ENCODE measurements around the gene PHOX2B. TPM values are rescaled to one million over a fixed set of nuclear protein-coding genes. Genes with fewer than 3 reads are reported as not detected.

Gene PHOX2B
- total and polyA plus RNA-seq, 2 of the 13 experiments (the other 11 are each of a cell fraction or from before 2014, with no cell fraction given): not detected

- H3K4me3 ChIP-seq (replicated peaks in 1 of 3; ENCODE audit: insufficient read depth in 1 of 3, low read depth in 2 of 3, low read length in 3 of 3): no peak overlapping the region
- no peak overlapping the region for H2AFZ ChIP-seq (ENCODE audit: low read length)
- ChIA-PET CTCF (ENCODE audit: low intra/inter-chr PET ratio, low total read pairs) (no interaction called here), POLR2A (no interaction called here)
- no peaks in the 10 kb centered on the region for H3K79me2 ChIP-seq (ENCODE audit: insufficient read depth, low read length)
- no peaks in the 10 kb centered on the region for H3K4me1 ChIP-seq (ENCODE audit: insufficient read depth, low read length)
- H3K9ac ChIP-seq (ENCODE audit: insufficient read depth, low read depth, low read length): no peak overlapping the region
- no peak for DNase-seq (ENCODE audit: low spot score)
- no peaks in the 10 kb centered on the region for H4K20me1 ChIP-seq (ENCODE audit: insufficient read depth, low read length)
- intact Hi-C loops (cut with micrococcal nuclease; ENCODE audit: unreplicated experiment) (loop anchor here (5.0 kb wide), 1 partner anchor 466 kb away; no protein-coding TSS in a partner anchor), in situ Hi-C loops (cut with HindIII; ENCODE audit: extremely low pct_ligation_motif_present, low pct_unique_long_range_greater_than_20kb) (no loop called here)
- BruUV-seq (replicated peaks): no TSS peak
- H3K36me3 ChIP-seq (replicated peaks in 1 of 2; ENCODE audit: control insufficient read depth in 1 of 2, insufficient read depth in 2 of 2, low read length in 2 of 2): no peaks in the 10 kb centered on the region
- peaks cover 3 to 61% of the 10 kb centered on the region in 2 experiments; a peak in 4 of 5 replicates for H3K27me3 ChIP-seq (ENCODE audit: control insufficient read depth in 1 of 2, insufficient read depth in 2 of 2, low read length in 2 of 2)
- ATAC-seq: no peak
- H3K27ac ChIP-seq (ENCODE audit: extremely low read length, insufficient read depth, low read length): no peak overlapping the region
- WGBS (ENCODE audit: low lambda C conversion rate): 9% methylated on average over 21 of the region's 21 CpGs
- no peak for FAIRE-seq
- H3K9me3 ChIP-seq (ENCODE audit: low read length): no peaks in the 10 kb centered on the region
- H3K4me2 ChIP-seq (ENCODE audit: low read depth, low read length): no peak overlapping the region
- TF ChIP-seq ZNF83 (CRISPR knock-in tag; IDR thresholded peaks at IDR 0.05; ENCODE audit: borderline replicate concordance): no peak
- 0 out of 2 replicates have a peak, but pooled peaks have one; percentile 51 for TF ChIP-seq CBX2 (IDR thresholded peaks at IDR 0.05; ENCODE audit: low read depth, low read length)
- no peak for TF ChIP-seq CBX2 (CRISPR knock-in tag; IDR thresholded peaks at IDR 0.05; ENCODE audit: low read depth)
These were observed 403 bp downstream of the PHOX2B start for GRCh38 chr4:41748074-41748570.

GRCh38 chr4:41747230-41748055 is 1.1 kb downstream of the PHOX2B start:
- intact Hi-C loops (cut with micrococcal nuclease; ENCODE audit: unreplicated experiment) (loop anchor here (5.0 kb wide), 1 partner anchor 465 kb away; no protein-coding TSS in a partner anchor), in situ Hi-C loops (cut with HindIII; ENCODE audit: extremely low pct_ligation_motif_present, low pct_unique_long_range_greater_than_20kb) (no loop called here)
- Histone ChIP-seq H4K20me1 (ENCODE audit: insufficient read depth, low read length) (no peaks in the 10 kb centered on the region), H3K27me3 (ENCODE audit: control insufficient read depth in 1 of 2, insufficient read depth in 2 of 2, low read length in 2 of 2) (peaks cover 3 to 63% of the 10 kb centered on the region in 2 experiments; a peak in 3 of 5 replicates), H3K27ac (ENCODE audit: extremely low read length, insufficient read depth, low read length) (no peak overlapping the region), H3K4me2 (ENCODE audit: low read depth, low read length) (no peak overlapping the region), H3K79me2 (ENCODE audit: insufficient read depth, low read length) (no peaks in the 10 kb centered on the region), H3K4me3 (replicated peaks in 1 of 3; ENCODE audit: insufficient read depth in 1 of 3, low read depth in 2 of 3, low read length in 3 of 3) (no peak overlapping the region), H3K9ac (ENCODE audit: insufficient read depth, low read depth, low read length) (no peak overlapping the region), H3K4me1 (ENCODE audit: insufficient read depth, low read length) (no peaks in the 10 kb centered on the region), H3K36me3 (replicated peaks in 1 of 2; ENCODE audit: control insufficient read depth in 1 of 2, insufficient read depth in 2 of 2, low read length in 2 of 2) (no peaks in the 10 kb centered on the region), H2AFZ (ENCODE audit: low read length) (no peak overlapping the region), H3K9me3 (ENCODE audit: low read length) (no peaks in the 10 kb centered on the region)
- CTCF ChIA-PET (ENCODE audit: low intra/inter-chr PET ratio, low total read pairs): no interaction called here
- DNase-seq (ENCODE audit: low spot score) (no peak), FAIRE-seq (no peak), ATAC-seq (no peak)
- no TSS peak for BruUV-seq (replicated peaks)
- WGBS (ENCODE audit: low lambda C conversion rate): 66% methylated on average over 39 of the region's 49 CpGs
- POLR2A ChIA-PET: no interaction called here
- TF ChIP-seq BRD4 (CRISPR knock-in tag; IDR thresholded peaks at IDR 0.05) (no peak), ZNF879 (CRISPR knock-in tag; IDR thresholded peaks at IDR 0.05) (no peak), MBD4 (IDR thresholded peaks at IDR 0.05; ENCODE audit: borderline replicate concordance, low read length) (no peak), MBNL3 (CRISPR knock-in tag; conservative IDR thresholded peaks at IDR 0.05) (no peak), ARID5B (CRISPR knock-in tag; IDR thresholded peaks at IDR 0.05) (no peak), ATF4 (CRISPR knock-in tag; IDR thresholded peaks at IDR 0.05) (no peak), TFE3 (CRISPR knock-in tag; IDR thresholded peaks at IDR 0.05) (no peak), SMAD9 (CRISPR knock-in tag; IDR thresholded peaks at IDR 0.05) (no peak)

All from HepG2 (cell line).